PC-9 (cell line): ENCODE results near the gene TF.

ENCODE experiments used
- CTCF ChIP-seq: fragments of 200-600 bp; sonication (generic); conservative IDR thresholded peaks from 2 replicates; pipeline ENCODE4 v1.6.1; 2017; ENCODE audit warnings: mixed run types, antibody characterized with exemption, mild to moderate bottlenecking, moderate library complexity
- EZH2 ChIP-seq: fragments of 200-600 bp; sonication (generic); IDR thresholded peaks from 2 replicates; pipeline ENCODE4 v1.8.0; 2017; ENCODE audit warnings: antibody characterized with exemption, low read depth

GRCh38 chr3:133827684-133828083 lies 81.5 kb downstream of the TF start:
- TF ChIP-seq CTCF, result no peak
- TF ChIP-seq EZH2, result no peak
